SK-N-SH (cell line): ENCODE results near the gene CHD6. TPM values are rescaled to one million over a fixed set of nuclear protein-coding genes. Genes with fewer than 3 reads are reported as not detected.

Experiments
- CTCF ChIA-PET: fragments of 300-600, 350-600 bp; formaldehyde crosslinking; extraction: SDS; loops from one replicate; lab custom pipeline; 2021; lab: Yijun Ruan, JAX
- POLR2A ChIA-PET: fragments of 350-600 bp; sonication (Branson Sonifier 250); formaldehyde crosslinking; extraction: SDS; loops from one replicate; lab custom pipeline; 2020; ENCODE audit warnings: antibody characterized with exemption, inconsistent platforms; lab: Yijun Ruan, JAX
- DNase-seq: peaks from one replicate; pipeline ENCODE4 v3.0.0; 2012
- H2AFZ ChIP-seq: fragments of 200-600 bp; sonication (generic); 2 replicates; pipeline ENCODE4 v1.8.1; 2016; ENCODE audit warnings: antibody characterized with exemption, mild to moderate bottlenecking, low read depth
- H3F3A ChIP-seq: fragments of 200-600 bp; sonication (generic); replicated peaks from 2 replicates; pipeline ENCODE3; 2016; ENCODE audit warnings: antibody characterized with exemption, mild to moderate bottlenecking; ENCODE audit not compliant: insufficient read depth
- H3K27ac ChIP-seq, 2 experiments: fragments of 200-500 bp in 1 of 2; fragments of 200-600 bp in 1 of 2; sonication (Bioruptor generic) in 1 of 2; sonication (generic), shearing (Covaris generic) in 1 of 2; 2 replicates each; pipeline versions ENCODE4 v1.5.1 to v1.6.1; 2014 to 2016; ENCODE audit warnings: low read depth in 2 of 2, inconsistent platforms in 1 of 2, low read length in 1 of 2, mild to moderate bottlenecking in 1 of 2, mixed read lengths in 1 of 2
- H3K27me3 ChIP-seq: fragments of 200-600 bp; sonication (generic), shearing (Covaris generic); 2 replicates; pipeline ENCODE4 v1.6.1; 2016; ENCODE audit warnings: mixed run types; ENCODE audit not compliant: insufficient read depth
- H3K36me3 ChIP-seq, 2 experiments: fragments of 200-500 bp in 1 of 2; fragments of 200-600 bp in 1 of 2; sonication (Bioruptor generic) in 1 of 2; sonication (generic) in 1 of 2; replicated peaks in 1 of 2; 2 replicates each; pipeline versions ENCODE3 to v1.5.1; 2014 to 2016; ENCODE audit warnings: low read length in 1 of 2, mild to moderate bottlenecking in 1 of 2; ENCODE audit not compliant: insufficient read depth in 2 of 2, control insufficient read depth in 1 of 2
- H3K4me1 ChIP-seq, 2 experiments: fragments of 200-500 bp in 1 of 2; fragments of 200-600 bp in 1 of 2; sonication (Bioruptor generic) in 1 of 2; sonication (generic), shearing (Covaris generic) in 1 of 2; 2 replicates each; pipeline versions ENCODE4 v1.5.1 to v1.6.1; 2014 to 2016; ENCODE audit warnings: low read depth in 1 of 2, low read length in 1 of 2, mixed run types in 1 of 2; ENCODE audit not compliant: insufficient read depth in 2 of 2, control insufficient read depth in 1 of 2
- H3K4me2 ChIP-seq: fragments of 200-600 bp; sonication (generic), shearing (Covaris generic); 2 replicates; pipeline ENCODE4 v1.6.1; 2017; ENCODE audit warnings: mixed run types
- H3K4me3 ChIP-seq, 2 experiments: fragments of 200-500 bp in 1 of 2; fragments of 200-600 bp in 1 of 2; sonication (Bioruptor generic) in 1 of 2; sonication (generic), shearing (Covaris generic) in 1 of 2; 2 replicates each; pipeline versions ENCODE4 v1.5.1 to v1.8.1; 2014 to 2016; ENCODE audit warnings: low read depth in 2 of 2, inconsistent platforms in 1 of 2, low read length in 1 of 2, mild to moderate bottlenecking in 1 of 2, mixed read lengths in 1 of 2, moderate library complexity in 1 of 2
- H3K79me2 ChIP-seq: fragments of 200-600 bp; sonication (generic); 2 replicates; pipeline ENCODE4 v1.8.1; 2017; ENCODE audit warnings: mild to moderate bottlenecking; ENCODE audit not compliant: insufficient read depth
- H3K9ac ChIP-seq: fragments of 200-600 bp; sonication (generic); 2 replicates; pipeline ENCODE4 v1.6.1; 2017; ENCODE audit warnings: mixed run types
- H3K9me2 ChIP-seq: fragments of 200-600 bp; sonication (generic); 2 replicates; pipeline ENCODE4 v1.6.1; 2017; ENCODE audit warnings: mixed run types
- H3K9me3 ChIP-seq: fragments of 200-600 bp; sonication (generic); 2 replicates; pipeline ENCODE4 v1.6.1; 2017; ENCODE audit warnings: mixed run types, mild to moderate bottlenecking, moderate library complexity
- H4K20me1 ChIP-seq: fragments of 200-600 bp; sonication (generic); 2 replicates; pipeline ENCODE4 v1.6.1; 2017; ENCODE audit warnings: mild to moderate bottlenecking, mixed run types; ENCODE audit not compliant: insufficient read depth
- EP300 ChIP-seq, 2 experiments: IDR thresholded peaks; 2 replicates each; pipeline versions ENCODE4 v1.4.0 to v1.6.1; 2012; ENCODE audit warnings: borderline replicate concordance in 1 of 2, low read depth in 1 of 2, low read length in 1 of 2
- FOXJ3 ChIP-seq: sonication (generic); formaldehyde crosslinking; IDR thresholded peaks from 2 replicates; pipeline ENCODE4 v1.5.1; 2020; ENCODE audit warnings: mild to moderate bottlenecking, missing genetic modification reagents
- MXI1 ChIP-seq: IDR thresholded peaks from 2 replicates; pipeline ENCODE4 v1.6.1; 2012; ENCODE audit warnings: mild to moderate bottlenecking, low read depth, low read length, improper control_type of control experiment
- REST ChIP-seq: IDR thresholded peaks from 2 replicates; pipeline ENCODE4 v1.6.1; 2012; ENCODE audit warnings: mild to moderate bottlenecking, low read depth, low read length, moderate library complexity
- TAF1 ChIP-seq: IDR thresholded peaks from 2 replicates; pipeline ENCODE4 v1.6.1; 2012; ENCODE audit warnings: low read depth, mild to moderate bottlenecking, low read length, moderate library complexity, borderline replicate concordance
- TEAD4 ChIP-seq: IDR thresholded peaks from 2 replicates; pipeline ENCODE4 v1.4.0; 2012; ENCODE audit warnings: mild to moderate bottlenecking, borderline replicate concordance; ENCODE audit not compliant: insufficient read depth
- USF1 ChIP-seq: IDR thresholded peaks from 2 replicates; pipeline ENCODE4 v1.4.0; 2012; ENCODE audit warnings: low read depth, borderline replicate concordance
- WGBS: methylation state at CpG from one replicate; pipeline ENCODE4 v1.1.6; 2017; ENCODE audit warnings: low lambda C conversion rate; 5-methylcytosine and 5-hydroxymethylcytosine counted together
- polyA plus RNA-seq, 3 experiments: library from polyadenylated mRNA; depleted of rRNA; stranded (reverse); fragments of >200 nt; gene quantifications; 2 replicates each; pipeline ENCODE4 v1.2.3, GENCODE V29; 2012
- TF ChIP-seq, protein P1 (sequence below): fragments of 200-600 bp; sonication (generic); IDR thresholded peaks from 2 replicates; pipeline ENCODE4 v1.6.1; 2017; ENCODE audit warnings: antibody characterized with exemption, mild to moderate bottlenecking, moderate library complexity

Gene CHD6
- polyA plus RNA-seq, 1 of the 3 experiments (the other 2 are of a cell fraction): 7.1 TPM

- no peak for TF ChIP-seq REST
Measured at GRCh38 chr20:41617902-41618806, at the start of gene CHD6 (continued).

DNA sequence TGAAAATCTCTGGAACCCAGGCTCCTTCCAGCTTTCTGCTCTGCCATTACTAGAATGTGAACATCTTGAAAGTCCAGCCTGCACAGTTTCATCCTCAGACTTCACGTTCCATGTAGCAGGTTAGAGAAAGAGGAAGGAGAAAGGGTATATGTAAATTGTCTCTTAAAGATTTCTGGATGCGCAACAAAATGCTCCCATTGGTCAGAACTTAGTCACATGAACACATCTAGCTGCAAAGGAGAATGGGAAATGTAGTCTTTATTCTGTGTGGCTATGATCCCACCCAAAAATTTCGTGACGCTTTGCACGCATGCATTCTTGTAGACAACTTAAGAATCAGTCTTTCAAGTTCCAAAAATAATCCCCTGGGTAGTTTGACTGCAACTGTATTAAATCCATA, 46.4 kb upstream of the CHD6 start:
- TF ChIP-seq USF1 (peak; percentile 84), FOXJ3 (CRISPR knock-in tag) (no peak)
- no peak overlapping the region for H3K9ac ChIP-seq
- ChIA-PET POLR2A (no interaction called here), CTCF (interaction anchor here (1.2 kb wide), 1 partner anchor 28 kb away, joined by 4 read pairs; no protein-coding TSS in a partner anchor)
- H3K4me3 ChIP-seq: no peak overlapping the region
- no peak overlapping the region for H3K27ac ChIP-seq
- no peaks in the 10 kb centered on the region for H3K79me2 ChIP-seq
- H3K9me2 ChIP-seq: 0 out of 2 replicates have a peak, but pooled peaks cover 4% of the 10 kb centered on the region
- no peaks in the 10 kb centered on the region for H3F3A ChIP-seq
- 50% methylated on average over 5 of the region's 5 CpGs for WGBS
- no peaks in the 10 kb centered on the region for H3K27me3 ChIP-seq
- H3K9me3 ChIP-seq: no peaks in the 10 kb centered on the region
- H3K36me3 ChIP-seq: no peaks in the 10 kb centered on the region
- H4K20me1 ChIP-seq: no peaks in the 10 kb centered on the region
- no peak overlapping the region for H3K4me2 ChIP-seq
- no peak overlapping the region for H2AFZ ChIP-seq
- peak; percentile 10 for DNase-seq
- H3K4me1 ChIP-seq: no peaks in the 10 kb centered on the region

DNA sequence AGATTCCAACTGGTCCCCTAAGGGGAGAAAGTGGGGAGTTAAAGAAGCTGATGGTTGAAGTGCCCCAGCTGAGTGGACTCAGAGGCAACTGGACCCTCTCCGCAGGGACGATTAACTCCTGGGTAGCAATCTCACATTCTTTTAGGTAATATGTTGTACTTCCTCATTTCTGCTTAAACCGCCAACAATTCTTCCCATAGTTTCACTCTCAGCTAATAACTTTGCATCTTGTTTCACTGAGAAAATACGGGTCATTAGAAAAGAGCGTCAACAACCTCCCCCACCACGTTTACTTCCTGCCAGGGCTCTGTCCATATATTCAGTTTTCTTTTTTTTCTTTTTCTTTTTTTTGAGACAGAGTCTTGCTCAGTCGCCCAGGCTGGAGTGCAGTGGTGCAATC, 39.5 kb upstream of the CHD6 start:
- H3K9ac ChIP-seq: no peak overlapping the region
- DNase-seq: no peak
- no peaks in the 10 kb centered on the region for H4K20me1 ChIP-seq
- no peaks in the 10 kb centered on the region for H3K79me2 ChIP-seq
- H3K36me3 ChIP-seq: no peaks in the 10 kb centered on the region
- no peak overlapping the region for H3K4me3 ChIP-seq
- H3F3A ChIP-seq: no peaks in the 10 kb centered on the region
- ChIA-PET CTCF (no interaction called here), POLR2A (no interaction called here)
- no peak for TF ChIP-seq FOXJ3 (CRISPR knock-in tag)
- TF ChIP-seq EP300 (IDR thresholded peaks at IDR 0.05; ENCODE audit: borderline replicate concordance in 1 of 2, low read depth in 1 of 2, low read length in 1 of 2): no peak
- TF ChIP-seq USF1: no peak
- no peak for TF ChIP-seq MXI1
- TF ChIP-seq, protein P1, sequence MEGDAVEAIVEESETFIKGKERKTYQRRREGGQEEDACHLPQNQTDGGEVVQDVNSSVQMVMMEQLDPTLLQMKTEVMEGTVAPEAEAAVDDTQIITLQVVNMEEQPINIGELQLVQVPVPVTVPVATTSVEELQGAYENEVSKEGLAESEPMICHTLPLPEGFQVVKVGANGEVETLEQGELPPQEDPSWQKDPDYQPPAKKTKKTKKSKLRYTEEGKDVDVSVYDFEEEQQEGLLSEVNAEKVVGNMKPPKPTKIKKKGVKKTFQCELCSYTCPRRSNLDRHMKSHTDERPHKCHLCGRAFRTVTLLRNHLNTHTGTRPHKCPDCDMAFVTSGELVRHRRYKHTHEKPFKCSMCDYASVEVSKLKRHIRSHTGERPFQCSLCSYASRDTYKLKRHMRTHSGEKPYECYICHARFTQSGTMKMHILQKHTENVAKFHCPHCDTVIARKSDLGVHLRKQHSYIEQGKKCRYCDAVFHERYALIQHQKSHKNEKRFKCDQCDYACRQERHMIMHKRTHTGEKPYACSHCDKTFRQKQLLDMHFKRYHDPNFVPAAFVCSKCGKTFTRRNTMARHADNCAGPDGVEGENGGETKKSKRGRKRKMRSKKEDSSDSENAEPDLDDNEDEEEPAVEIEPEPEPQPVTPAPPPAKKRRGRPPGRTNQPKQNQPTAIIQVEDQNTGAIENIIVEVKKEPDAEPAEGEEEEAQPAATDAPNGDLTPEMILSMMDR: no peak
- no peak for TF ChIP-seq TAF1
- TF ChIP-seq TEAD4: no peak
- no peak overlapping the region for H3K4me2 ChIP-seq
- H3K9me2 ChIP-seq: no peaks in the 10 kb centered on the region
- H3K9me3 ChIP-seq: no peaks in the 10 kb centered on the region
- 69% methylated on average over 7 of the region's 7 CpGs for WGBS
- no peaks in the 10 kb centered on the region for H3K27me3 ChIP-seq
- peaks cover 0 to 7% of the 10 kb centered on the region in 2 experiments; a peak in 1 of 4 replicates for H3K4me1 ChIP-seq
- H2AFZ ChIP-seq: no peak overlapping the region
- no peak overlapping the region for H3K27ac ChIP-seq
